Measurements from ENCODE around the gene RRP12. TPM values are rescaled to one million over a fixed set of nuclear protein-coding genes. Genes with fewer than 3 reads are reported as not detected.

Gene RRP12
- total and polyA plus RNA-seq, 5 donors from 2014 or later, result 5.1 to 82.0 (median 7.6) TPM

DNA sequence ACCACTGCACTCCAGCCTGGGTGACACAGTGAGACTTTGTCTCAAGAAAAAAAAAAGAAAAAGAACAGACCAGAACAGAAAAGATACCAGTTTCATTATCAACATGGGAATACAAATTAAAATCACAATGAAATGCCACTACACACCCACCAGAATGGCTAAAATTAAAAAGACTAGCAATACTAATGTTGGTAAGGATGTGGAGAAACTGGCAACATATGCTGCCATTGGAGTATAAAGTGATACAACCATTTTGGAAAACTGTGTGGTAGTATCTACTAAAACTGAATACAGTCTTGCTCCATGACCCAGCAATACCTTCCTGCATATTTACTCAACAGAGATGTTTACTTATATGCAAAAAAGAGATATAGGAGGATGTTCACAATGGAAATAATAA lies 2.9 kb upstream of the RRP12 start:
- Mint-ChIP-seq H3K4me3 (no peak overlapping the region), H3K36me3 (no peaks in the 10 kb centered on the region), H3K4me1 (peaks cover 5 to 29% (median 13%) of the 10 kb centered on the region in 4 donors), H3K27ac (peak overlapping the region in 2 of 3 donors; percentile 36 to 41), H3K9me3 (no peaks in the 10 kb centered on the region), H3K27me3 (no peaks in the 10 kb centered on the region)
- no peaks in the 10 kb centered on the region for H3K9me3 ChIP-seq (ENCODE audit: control insufficient read depth in 2 of 2, low read length in 2 of 2)
- ATAC-seq (ENCODE audit: low read depth in 2 of 2), result no peak
- H3K4me1 ChIP-seq (ENCODE audit: control insufficient read depth, insufficient read depth, low read length, poor library complexity, severe bottlenecking), result peaks cover 22% of the 10 kb centered on the region
- no peaks in the 10 kb centered on the region for H3K27me3 ChIP-seq (ENCODE audit: control insufficient read depth, insufficient read depth, low read length)
- H3K4me3 ChIP-seq (ENCODE audit: low read depth, low read length), result no peak overlapping the region
- H3K27ac ChIP-seq (ENCODE audit: insufficient read depth, low read length, poor library complexity, severe bottlenecking), result no peak overlapping the region
- H3K36me3 ChIP-seq (ENCODE audit: control insufficient read depth, insufficient read depth, low read length), result no peaks in the 10 kb centered on the region
- no peak for DNase-seq

DNA sequence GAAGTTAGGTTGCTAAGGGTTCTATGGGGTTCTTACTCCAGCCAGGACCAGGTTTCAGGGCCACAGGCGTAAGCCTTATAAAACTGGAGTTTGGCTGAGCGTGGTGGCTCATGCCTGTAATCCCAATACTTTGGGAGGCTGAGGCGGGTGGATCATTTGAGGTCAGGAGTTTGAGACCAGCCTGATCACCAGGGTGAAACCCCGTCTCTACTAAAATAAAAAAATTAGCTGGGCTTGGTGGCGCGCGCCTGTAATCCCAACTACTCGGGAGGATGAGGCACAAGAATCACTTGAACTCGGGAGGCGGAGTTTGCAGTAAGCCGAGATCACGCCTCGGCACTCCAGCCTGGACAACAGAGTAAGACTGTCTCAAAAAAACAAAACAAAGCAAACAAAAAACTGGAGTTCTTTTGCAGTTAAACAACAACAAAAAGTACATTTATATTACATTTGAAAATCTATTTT lies 347 bp upstream of the RRP12 start:
- Histone ChIP-seq H3K4me1 (ENCODE audit: control insufficient read depth, insufficient read depth, low read length, poor library complexity, severe bottlenecking) (peaks cover 16% of the 10 kb centered on the region), H3K27ac (ENCODE audit: insufficient read depth, low read length, poor library complexity, severe bottlenecking) (peak overlapping the region; percentile 93), H3K27me3 (ENCODE audit: control insufficient read depth, insufficient read depth, low read length) (no peaks in the 10 kb centered on the region), H3K9me3 (ENCODE audit: control insufficient read depth in 2 of 2, low read length in 2 of 2) (no peaks in the 10 kb centered on the region), H3K36me3 (ENCODE audit: control insufficient read depth, insufficient read depth, low read length) (no peaks in the 10 kb centered on the region), H3K4me3 (ENCODE audit: low read depth, low read length) (peak overlapping the region; percentile 89)
- H3K9me3 Mint-ChIP-seq, result no peaks in the 10 kb centered on the region
- H3K36me3 Mint-ChIP-seq, result no peaks in the 10 kb centered on the region
- no peak for ATAC-seq (ENCODE audit: low read depth in 2 of 2)
- peak overlapping the region; percentile 89 to 97 (median 94) for H3K4me3 Mint-ChIP-seq
- no peak for DNase-seq
- peaks cover 0 to 18% (median 7%) of the 10 kb centered on the region in 4 donors for H3K4me1 Mint-ChIP-seq
- no peaks in the 10 kb centered on the region for H3K27me3 Mint-ChIP-seq
- peak overlapping the region; percentile 62 to 99 (median 99) for H3K27ac Mint-ChIP-seq

DNA sequence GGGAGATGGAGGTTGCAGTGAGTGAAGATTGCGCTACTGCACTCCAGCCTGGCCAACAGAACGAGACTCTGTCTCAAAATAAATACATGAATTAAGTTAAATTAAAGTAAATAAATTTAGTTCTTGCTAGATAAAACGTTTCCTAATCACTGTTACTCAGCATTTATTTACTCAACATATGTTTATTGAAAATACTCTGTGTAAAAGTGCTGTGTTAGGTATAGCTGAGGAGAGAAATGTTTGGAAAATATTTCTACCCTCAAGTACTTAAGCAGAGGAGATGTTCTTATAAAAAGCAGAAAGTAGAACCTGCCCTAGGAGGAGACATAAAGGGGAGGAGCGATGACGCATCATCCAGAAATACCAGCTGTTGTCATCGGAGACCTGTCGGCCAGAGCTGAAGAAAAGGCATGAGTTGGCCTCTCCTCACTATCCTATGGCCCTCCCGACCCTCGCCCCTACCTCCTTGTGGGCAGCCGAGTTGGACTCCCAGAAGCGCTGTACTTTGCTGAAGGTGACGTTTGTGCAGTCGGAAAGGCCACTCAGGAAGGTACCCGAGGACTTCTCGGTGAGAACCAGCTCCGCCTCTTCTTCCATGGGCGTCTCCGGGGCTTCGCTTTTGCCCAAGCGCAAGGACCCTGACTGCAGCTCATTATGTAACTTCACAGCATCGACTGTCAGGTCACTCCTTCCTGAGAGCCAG lies 1.1 kb downstream of the RRP12 start:
- H3K27ac ChIP-seq (ENCODE audit: insufficient read depth, low read length, poor library complexity, severe bottlenecking), result peak overlapping the region; percentile 93
- H3K4me3 ChIP-seq (ENCODE audit: low read depth, low read length), result peak overlapping the region; percentile 89
- H3K27ac Mint-ChIP-seq, result peak overlapping the region in 2 of 3 donors; percentile 99
- H3K4me1 Mint-ChIP-seq, result peaks cover 3 to 18% (median 8%) of the 10 kb centered on the region in 4 donors
- H3K4me3 Mint-ChIP-seq, result peak overlapping the region; percentile 89 to 97 (median 94)
- peaks cover 8% of the 10 kb centered on the region for H3K36me3 ChIP-seq (ENCODE audit: control insufficient read depth, insufficient read depth, low read length)
- ATAC-seq (ENCODE audit: low read depth in 2 of 2), result no peak
- H3K4me1 ChIP-seq (ENCODE audit: control insufficient read depth, insufficient read depth, low read length, poor library complexity, severe bottlenecking), result peaks cover 16% of the 10 kb centered on the region
- H3K27me3 ChIP-seq (ENCODE audit: control insufficient read depth, insufficient read depth, low read length), result no peaks in the 10 kb centered on the region
- peak in 1 of 3 donors; percentile 32 for DNase-seq
- no peaks in the 10 kb centered on the region for H3K9me3 Mint-ChIP-seq
- no peaks in the 10 kb centered on the region for H3K27me3 Mint-ChIP-seq
- peaks cover 7% of the 10 kb centered on the region for H3K36me3 Mint-ChIP-seq
- no peaks in the 10 kb centered on the region for H3K9me3 ChIP-seq (ENCODE audit: control insufficient read depth in 2 of 2, low read length in 2 of 2)

DNA sequence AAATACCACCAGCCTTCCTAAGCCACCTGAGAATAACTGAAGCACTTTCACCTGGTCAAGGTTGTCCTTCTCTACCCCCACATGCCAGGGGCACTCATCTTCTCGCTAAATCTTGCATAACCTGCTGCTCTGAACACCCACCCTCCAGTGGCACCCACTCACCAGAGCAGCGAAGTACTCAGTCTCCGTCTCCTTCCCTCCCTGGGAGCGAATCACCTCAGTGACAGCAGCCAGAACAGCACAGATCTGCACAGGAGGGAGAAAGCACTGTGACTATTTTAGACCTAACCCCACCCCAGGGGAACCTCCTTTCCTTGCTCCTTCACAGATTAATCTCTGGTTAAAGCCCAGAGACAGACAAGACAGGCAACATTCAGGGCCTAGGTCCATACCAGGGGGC lies 5.1 kb downstream of the RRP12 start:
- Histone ChIP-seq H3K4me1 (ENCODE audit: control insufficient read depth, insufficient read depth, low read length, poor library complexity, severe bottlenecking) (peaks cover 11% of the 10 kb centered on the region), H3K36me3 (ENCODE audit: control insufficient read depth, insufficient read depth, low read length) (peaks cover 21% of the 10 kb centered on the region), H3K9me3 (ENCODE audit: control insufficient read depth in 2 of 2, low read length in 2 of 2) (no peaks in the 10 kb centered on the region), H3K27me3 (ENCODE audit: control insufficient read depth, insufficient read depth, low read length) (no peaks in the 10 kb centered on the region), H3K27ac (ENCODE audit: insufficient read depth, low read length, poor library complexity, severe bottlenecking) (no peak overlapping the region), H3K4me3 (ENCODE audit: low read depth, low read length) (no peak overlapping the region)
- Mint-ChIP-seq H3K9me3 (no peaks in the 10 kb centered on the region), H3K36me3 (peaks cover 16% of the 10 kb centered on the region), H3K27me3 (no peaks in the 10 kb centered on the region), H3K4me1 (peaks cover 3 to 13% (median 8%) of the 10 kb centered on the region in 4 donors), H3K27ac (peak overlapping the region in 1 of 3 donors; percentile 33), H3K4me3 (peak overlapping the region in 2 of 4 donors; percentile 10 to 19)
- ATAC-seq (ENCODE audit: low read depth in 2 of 2) (no peak), DNase-seq (no peak)

DNA sequence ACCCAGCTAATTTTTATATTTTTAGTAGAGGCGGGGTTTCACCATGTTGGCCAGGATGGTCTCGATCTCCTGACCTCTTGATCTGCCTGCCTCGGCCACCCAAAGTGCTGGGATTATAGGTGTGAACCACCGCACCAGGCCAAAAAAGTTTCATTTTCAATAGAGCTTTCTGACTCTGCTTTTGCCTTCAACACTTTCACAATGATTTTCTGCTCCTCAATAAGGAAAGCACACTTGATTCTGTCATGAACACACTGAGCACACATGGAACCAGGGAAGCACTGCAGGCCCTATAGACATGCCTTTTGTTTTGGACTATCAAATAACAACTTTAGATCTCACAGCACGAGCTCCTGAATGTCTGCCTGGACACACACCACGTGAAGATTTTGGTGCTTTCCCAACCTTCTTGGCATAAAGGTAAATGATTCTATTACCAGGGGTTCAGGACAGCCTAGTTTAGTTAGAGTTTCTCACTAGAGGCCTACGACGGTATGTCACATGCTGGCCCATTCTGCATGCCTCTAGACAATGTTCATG lies 8.0 kb downstream of the RRP12 start:
- DNase-seq, result no peak
- H3K36me3 Mint-ChIP-seq, result peaks cover 30% of the 10 kb centered on the region
- H3K27me3 ChIP-seq (ENCODE audit: control insufficient read depth, insufficient read depth, low read length), result no peaks in the 10 kb centered on the region
- no peak overlapping the region for H3K27ac Mint-ChIP-seq
- no peak overlapping the region for H3K27ac ChIP-seq (ENCODE audit: insufficient read depth, low read length, poor library complexity, severe bottlenecking)
- no peaks in the 10 kb centered on the region for H3K4me1 ChIP-seq (ENCODE audit: control insufficient read depth, insufficient read depth, low read length, poor library complexity, severe bottlenecking)
- peaks cover 0 to 1% (median 0%) of the 10 kb centered on the region in 7 donors for H3K9me3 Mint-ChIP-seq
- H3K4me3 Mint-ChIP-seq, result no peak overlapping the region
- H3K9me3 ChIP-seq (ENCODE audit: control insufficient read depth in 2 of 2, low read length in 2 of 2), result no peaks in the 10 kb centered on the region
- no peaks in the 10 kb centered on the region for H3K27me3 Mint-ChIP-seq
- no peak for ATAC-seq (ENCODE audit: low read depth in 2 of 2)
- peaks cover 0 to 8% (median 2%) of the 10 kb centered on the region in 4 donors for H3K4me1 Mint-ChIP-seq
- H3K36me3 ChIP-seq (ENCODE audit: control insufficient read depth, insufficient read depth, low read length), result peaks cover 38% of the 10 kb centered on the region
- H3K4me3 ChIP-seq (ENCODE audit: low read depth, low read length), result no peak overlapping the region

DNA sequence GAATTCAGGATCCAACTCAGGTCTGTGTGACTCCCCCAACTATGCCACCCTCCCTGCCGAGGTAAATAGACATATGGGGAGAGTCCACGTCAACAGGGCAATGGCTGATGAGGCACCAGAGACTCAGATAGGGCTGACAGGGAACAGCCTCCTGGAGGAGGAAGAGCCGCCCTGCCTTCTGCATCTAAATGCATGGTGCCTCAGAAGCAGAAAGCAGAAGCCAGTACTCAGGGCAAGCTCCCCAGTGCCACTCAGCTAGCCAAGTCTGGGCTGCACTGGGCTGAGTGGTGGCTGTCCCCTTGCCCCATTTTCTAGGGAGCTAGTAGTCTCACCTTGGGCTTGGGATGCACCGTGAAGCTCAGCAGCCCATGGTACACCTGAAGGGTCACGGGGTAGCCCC lies 11.0 kb downstream of the RRP12 start:
- Mint-ChIP-seq H3K27me3 (no peaks in the 10 kb centered on the region), H3K36me3 (peaks cover 28% of the 10 kb centered on the region), H3K27ac (no peak overlapping the region), H3K9me3 (peaks cover 0 to 1% (median 0%) of the 10 kb centered on the region in 7 donors), H3K4me1 (peaks cover 0 to 6% (median 0%) of the 10 kb centered on the region in 4 donors), H3K4me3 (no peak overlapping the region)
- no peak overlapping the region for H3K4me3 ChIP-seq (ENCODE audit: low read depth, low read length)
- H3K36me3 ChIP-seq (ENCODE audit: control insufficient read depth, insufficient read depth, low read length), result peaks cover 34% of the 10 kb centered on the region
- H3K27ac ChIP-seq (ENCODE audit: insufficient read depth, low read length, poor library complexity, severe bottlenecking), result no peak overlapping the region
- DNase-seq (no peak), ATAC-seq (ENCODE audit: low read depth in 2 of 2) (no peak)
- H3K27me3 ChIP-seq (ENCODE audit: control insufficient read depth, insufficient read depth, low read length), result no peaks in the 10 kb centered on the region
- no peaks in the 10 kb centered on the region for H3K9me3 ChIP-seq (ENCODE audit: control insufficient read depth in 2 of 2, low read length in 2 of 2)
- no peaks in the 10 kb centered on the region for H3K4me1 ChIP-seq (ENCODE audit: control insufficient read depth, insufficient read depth, low read length, poor library complexity, severe bottlenecking)

DNA sequence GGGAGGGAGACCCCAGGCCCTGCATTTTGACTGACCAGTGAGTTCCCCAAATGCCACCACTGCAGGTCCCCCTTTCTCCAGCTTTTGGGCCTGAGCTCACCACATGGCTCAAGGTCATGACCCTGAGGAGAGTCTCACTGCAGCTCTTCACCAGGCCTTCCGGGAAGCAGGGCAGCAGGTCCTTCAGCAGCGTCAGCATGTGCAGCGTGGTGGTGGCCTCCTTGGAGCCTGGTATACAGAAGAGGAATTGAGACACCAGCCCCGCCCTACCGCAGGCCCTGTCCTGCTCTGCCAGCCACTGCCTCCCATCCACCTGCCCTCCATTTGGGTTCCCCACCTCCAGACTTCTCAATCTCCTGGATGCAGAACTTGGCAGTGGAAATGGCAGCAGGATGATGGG lies 13.0 kb downstream of the RRP12 start:
- Mint-ChIP-seq H3K27me3 (no peaks in the 10 kb centered on the region), H3K9me3 (peaks cover 0 to 1% (median 0%) of the 10 kb centered on the region in 7 donors), H3K27ac (no peak overlapping the region), H3K4me3 (no peak overlapping the region), H3K4me1 (peaks cover 0 to 3% (median 0%) of the 10 kb centered on the region in 4 donors), H3K36me3 (peaks cover 22% of the 10 kb centered on the region)
- Histone ChIP-seq H3K4me3 (ENCODE audit: low read depth, low read length) (no peak overlapping the region), H3K27ac (ENCODE audit: insufficient read depth, low read length, poor library complexity, severe bottlenecking) (no peak overlapping the region), H3K4me1 (ENCODE audit: control insufficient read depth, insufficient read depth, low read length, poor library complexity, severe bottlenecking) (no peaks in the 10 kb centered on the region), H3K9me3 (ENCODE audit: control insufficient read depth in 2 of 2, low read length in 2 of 2) (no peaks in the 10 kb centered on the region), H3K36me3 (ENCODE audit: control insufficient read depth, insufficient read depth, low read length) (peaks cover 22% of the 10 kb centered on the region), H3K27me3 (ENCODE audit: control insufficient read depth, insufficient read depth, low read length) (no peaks in the 10 kb centered on the region)
- no peak for ATAC-seq (ENCODE audit: low read depth in 2 of 2)
- DNase-seq, result no peak

Measured in CD4-positive, CD25-positive, alpha-beta regulatory T cell (primary cell).